OCI-LY3 (cell line): ENCODE results near the gene PSMG1.

Experiments
- CTCF ChIP-seq: fragments of 200-600, 300-600 bp; sonication (generic); IDR thresholded peaks from 2 replicates; pipeline ENCODE4 v1.5.1; 2014; ENCODE audit warnings: antibody characterized with exemption, low read length, low read depth
- EZH2phosphoT487 ChIP-seq: fragments of 200-600 bp; shearing (Covaris generic); IDR thresholded peaks from 2 replicates; pipeline ENCODE4 v1.6.1; 2018; ENCODE audit warnings: antibody characterized with exemption, mixed run types, low read depth

GRCh38 chr21:39153373-39153772, 29.9 kb downstream of the PSMG1 start:
- TF ChIP-seq CTCF (peak; percentile 26), EZH2phosphoT487 (no peak)
